GM18505 (cell line): ENCODE measurements around the gene P3H2.

Source experiments
- ATAC-seq: cut with Tn5 transposase; IDR thresholded peaks from one replicate; pipeline ENCODE4 v1.9.1; 2021; ENCODE audit not compliant: unreplicated experiment
- POLR2A ChIP-seq: IDR thresholded peaks from 4 replicates; pipeline ENCODE4 v1.6.1; 2011; ENCODE audit warnings: borderline replicate concordance; ENCODE audit not compliant: insufficient read depth, insufficient read length; ENCODE audit errors: extremely low read depth

The P3H2 gene

GRCh38 chr3:190019006-190019405 is 101.7 kb downstream of the P3H2 start:
- no peak for ATAC-seq
- TF ChIP-seq POLR2A: no peak

GRCh38 chr3:190018460-190018859 is 102.2 kb downstream of the P3H2 start:
- no peak for ATAC-seq
- no peak for TF ChIP-seq POLR2A

- TF ChIP-seq POLR2A: no peak
- no peak for ATAC-seq
Observed at GRCh38 chr3:190017521-190018288, 103.0 kb downstream of the P3H2 start.

- no peak for ATAC-seq
- TF ChIP-seq POLR2A: no peak
Observed at GRCh38 chr3:190016966-190017365, 103.7 kb downstream of the P3H2 start.

- no peak for ATAC-seq
- no peak for TF ChIP-seq POLR2A
Observed at GRCh38 chr3:190014940-190015339, 105.8 kb downstream of the P3H2 start.

GRCh38 chr3:190013943-190014924 is 106.5 kb downstream of the P3H2 start:
- ATAC-seq: no peak
- no peak for TF ChIP-seq POLR2A

- no peak for ATAC-seq
- TF ChIP-seq POLR2A: no peak
Observed at GRCh38 chr3:190012784-190013183, 107.9 kb downstream of the P3H2 start.

- no peak for TF ChIP-seq POLR2A
- no peak for ATAC-seq
Observed at GRCh38 chr3:190012314-190012782, 108.3 kb downstream of the P3H2 start.

- no peak for TF ChIP-seq POLR2A
- no peak for ATAC-seq
Observed at GRCh38 chr3:190010486-190010885, 110.2 kb downstream of the P3H2 start.

- no peak for ATAC-seq
- no peak for TF ChIP-seq POLR2A
Observed at GRCh38 chr3:190009614-190010013, 111.1 kb downstream of the P3H2 start.

GRCh38 chr3:190008432-190008831 is 112.3 kb downstream of the P3H2 start:
- no peak for TF ChIP-seq POLR2A
- ATAC-seq: no peak

GRCh38 chr3:190005343-190006113 is 115.2 kb downstream of the P3H2 start:
- no peak for TF ChIP-seq POLR2A
- no peak for ATAC-seq

- no peak for ATAC-seq
- TF ChIP-seq POLR2A: no peak
Observed at GRCh38 chr3:190004656-190005055, 116.0 kb downstream of the P3H2 start.
